Liver (tissue), 9 donors: Measurements from ENCODE around the gene MYO15B. TPM values are rescaled to one million over a fixed set of nuclear protein-coding genes. Genes with fewer than 3 reads are reported as not detected.

ENCODE experiments used
- DNase-seq: peaks from one replicate; pipeline ENCODE4 v3.0.0-alpha.2; 2017; ENCODE audit warnings: low spot score
- H3K27ac ChIP-seq, 2 donors: one replicate each; pipeline ENCODE4 v1.7.0; 2013; ENCODE audit warnings: inconsistent platforms in 2 of 2, low read length in 2 of 2, control low read depth in 1 of 2, low read depth in 1 of 2, mild to moderate bottlenecking in 1 of 2
- H3K27me3 ChIP-seq, 4 donors: one replicate each; pipeline versions ENCODE4 v1.6.1 to v1.7.0; 2013; ENCODE audit warnings: low read length in 3 of 4, inconsistent platforms in 1 of 4, mild to moderate bottlenecking in 1 of 4, moderate library complexity in 1 of 4; ENCODE audit not compliant: control insufficient read depth in 4 of 4, insufficient read depth in 4 of 4
- H3K36me3 ChIP-seq, 4 donors: one replicate each; pipeline versions ENCODE4 v1.6.1 to v1.7.0; 2013; ENCODE audit warnings: low read length in 3 of 4, mild to moderate bottlenecking in 3 of 4, low read depth in 1 of 4, moderate library complexity in 1 of 4; ENCODE audit not compliant: control insufficient read depth in 4 of 4, insufficient read depth in 3 of 4
- H3K4me1 ChIP-seq, 4 donors: one replicate each; pipeline versions ENCODE4 v1.6.1 to v1.7.0; 2013; ENCODE audit warnings: low read length in 3 of 4, mild to moderate bottlenecking in 3 of 4, moderate library complexity in 1 of 4; ENCODE audit not compliant: control insufficient read depth in 4 of 4, insufficient read depth in 4 of 4
- H3K4me3 ChIP-seq, 3 donors: one replicate each; pipeline versions ENCODE4 v1.6.1 to v1.7.0; 2013; ENCODE audit warnings: low read length in 3 of 3, control low read depth in 1 of 3, low read depth in 1 of 3, mild to moderate bottlenecking in 1 of 3
- H3K9ac ChIP-seq, 2 donors: one replicate each; pipeline ENCODE4 v1.7.0; 2013; ENCODE audit warnings: low read length in 2 of 2, mild to moderate bottlenecking in 2 of 2, moderate library complexity in 2 of 2, control low read depth in 1 of 2, low read depth in 1 of 2
- H3K9me3 ChIP-seq, 4 donors: one replicate each; pipeline versions ENCODE4 v1.6.1 to v1.7.0; 2013; ENCODE audit warnings: low read length in 3 of 4; ENCODE audit not compliant: control insufficient read depth in 4 of 4
- ATF3 ChIP-seq: IDR thresholded peaks from 2 replicates; pipeline ENCODE4 v1.6.1; 2016; ENCODE audit warnings: antibody characterized with exemption
- CTCF ChIP-seq: fragments of 150-350 bp; IDR thresholded peaks from 2 replicates; pipeline ENCODE4 v1.5.1; 2017; ENCODE audit warnings: improper control_type of control experiment, low read depth, low read length; ENCODE audit not compliant: missing input control
- EGR1 ChIP-seq, 2 donors: IDR thresholded peaks; 2 replicates each; pipeline ENCODE4 v1.6.1; 2016 to 2018; ENCODE audit warnings: antibody characterized with exemption in 2 of 2, low read depth in 2 of 2
- FOXA2 ChIP-seq: IDR thresholded peaks from 2 replicates; pipeline ENCODE4 v1.6.1; 2016; ENCODE audit warnings: antibody characterized with exemption
- GABPA ChIP-seq, 2 donors: IDR thresholded peaks in 1 of 2; conservative IDR thresholded peaks in 1 of 2; 2 replicates each; pipeline ENCODE4 v1.6.1; 2016; ENCODE audit warnings: antibody characterized with exemption in 2 of 2, mild to moderate bottlenecking in 1 of 2, moderate library complexity in 1 of 2
- HNF4A ChIP-seq, 2 donors: conservative IDR thresholded peaks; 2 replicates each; pipeline ENCODE4 v1.6.1; 2016; ENCODE audit warnings: antibody characterized with exemption in 2 of 2, mild to moderate bottlenecking in 2 of 2
- HNF4G ChIP-seq: IDR thresholded peaks from 2 replicates; pipeline ENCODE4 v1.6.1; 2016; ENCODE audit warnings: antibody characterized with exemption
- JUND ChIP-seq, 2 donors: IDR thresholded peaks; 2 replicates each; pipeline ENCODE4 v1.6.1; 2016; ENCODE audit warnings: antibody characterized with exemption in 2 of 2
- MAX ChIP-seq: IDR thresholded peaks from 2 replicates; pipeline ENCODE4 v1.6.1; 2016; ENCODE audit warnings: antibody characterized with exemption
- RAD21 ChIP-seq, 2 donors: IDR thresholded peaks; 2 replicates each; pipeline ENCODE4 v1.6.1; 2016; ENCODE audit warnings: antibody characterized with exemption in 2 of 2, mild to moderate bottlenecking in 2 of 2
- RXRA ChIP-seq, 2 donors: IDR thresholded peaks; 2 replicates each; pipeline ENCODE4 v1.6.1; 2017 to 2018; ENCODE audit warnings: antibody characterized with exemption in 2 of 2, mild to moderate bottlenecking in 1 of 2
- SP1 ChIP-seq: IDR thresholded peaks from 2 replicates; pipeline ENCODE4 v1.6.1; 2018; ENCODE audit warnings: antibody characterized with exemption, mild to moderate bottlenecking
- TAF1 ChIP-seq: conservative IDR thresholded peaks from 2 replicates; pipeline ENCODE4 v1.6.1; 2016; ENCODE audit warnings: antibody characterized with exemption, mild to moderate bottlenecking
- YY1 ChIP-seq: IDR thresholded peaks from 2 replicates; pipeline ENCODE4 v1.6.1; 2016; ENCODE audit warnings: antibody characterized with exemption, mild to moderate bottlenecking
- ZBTB33 ChIP-seq: IDR thresholded peaks from 2 replicates; pipeline ENCODE4 v1.6.1; 2016; ENCODE audit warnings: antibody characterized with exemption
- WGBS: extraction: QIAGEN DNeasy Blood & Tissue Kit; methylation state at CpG from one replicate; pipeline ENCODE4 v1.1.7; 2013; 5-methylcytosine and 5-hydroxymethylcytosine counted together
- polyA plus RNA-seq, 2 donors: library from polyadenylated mRNA; stranded (reverse) in 1 of 2; unstranded in 1 of 2; fragments of 200-250 nt in 1 of 2; fragments of >200 nt in 1 of 2; fragmentation: Nextera tagmentation in 1 of 2; extraction: Ambion mirVana in 1 of 2; gene quantifications; one replicate each; pipeline versions ENCODE4 v1.2.1 to v1.2.3, GENCODE V29; 2013 to 2015
- total RNA-seq, 2 donors: library from RNA; depleted of rRNA; stranded (reverse); fragments of >200 nt; gene quantifications; one replicate each; pipeline ENCODE4 v1.2.3, GENCODE V29; 2014
- TF ChIP-seq, protein P1 (sequence below): IDR thresholded peaks from 2 replicates; pipeline ENCODE4 v1.6.1; 2016; ENCODE audit warnings: antibody characterized with exemption, mild to moderate bottlenecking
- donor health status: healthy.
- donor health status: healthy.
- donor health status: healthy.
- donor health status: healthy.
- donor health status: healthy.

Gene MYO15B
- total and polyA plus RNA-seq, 4 donors: 13.3 to 34.4 (median 18.0) TPM

- no peak overlapping the region for H3K9ac ChIP-seq
- peak overlapping the region; percentile 86 to 91 for H3K27ac ChIP-seq
- peaks cover 1 to 11% (median 10%) of the 10 kb centered on the region in 4 donors for H3K36me3 ChIP-seq
- WGBS: 48% methylated on average over 36 of the region's 38 CpGs
- H3K4me1 ChIP-seq: peaks cover 20 to 55% (median 52%) of the 10 kb centered on the region in 4 donors
- no peak overlapping the region for H3K4me3 ChIP-seq
- peak in 1 of 2 donors; percentile 3 for TF ChIP-seq JUND (IDR thresholded peaks at IDR 0.05)
- TF ChIP-seq TAF1: no peak
- peak; percentile 29 for DNase-seq
- no peaks in the 10 kb centered on the region for H3K27me3 ChIP-seq
- H3K9me3 ChIP-seq: no peaks in the 10 kb centered on the region
Measured at GRCh38 chr17:75558666-75559530, 28.7 kb upstream of the MYO15B start.

GRCh38 chr17:75559958-75560533 is 27.6 kb upstream of the MYO15B start:
- H3K36me3 ChIP-seq: peaks cover 1 to 23% (median 13%) of the 10 kb centered on the region in 4 donors
- TF ChIP-seq HNF4A (conservative IDR thresholded peaks at IDR 0.05): peak in 1 of 2 donors; percentile 61
- no peak for TF ChIP-seq JUND (IDR thresholded peaks at IDR 0.05)
- TF ChIP-seq GABPA (IDR thresholded peaks at IDR 0.05 in 1 of 2, conservative IDR thresholded peaks at IDR 0.05 in 1 of 2): no peak
- TF ChIP-seq SP1: no peak
- peak in 1 of 2 donors; percentile 67 for TF ChIP-seq RXRA (IDR thresholded peaks at IDR 0.05)
- no peak overlapping the region for H3K9ac ChIP-seq
- peaks cover 20 to 55% (median 52%) of the 10 kb centered on the region in 4 donors for H3K4me1 ChIP-seq
- peak overlapping the region in 1 of 2 donors; percentile 43 for H3K27ac ChIP-seq
- WGBS: 80% methylated on average over 9 of the region's 9 CpGs
- DNase-seq: peak; percentile 32
- no peak overlapping the region for H3K4me3 ChIP-seq
- no peaks in the 10 kb centered on the region for H3K9me3 ChIP-seq
- no peaks in the 10 kb centered on the region for H3K27me3 ChIP-seq

- Histone ChIP-seq H3K9ac (no peak overlapping the region), H3K27ac (no peak overlapping the region), H3K27me3 (no peaks in the 10 kb centered on the region), H3K4me1 (peaks cover 18 to 44% (median 38%) of the 10 kb centered on the region in 4 donors), H3K4me3 (no peak overlapping the region), H3K36me3 (peaks cover 3 to 41% (median 25%) of the 10 kb centered on the region in 4 donors), H3K9me3 (no peaks in the 10 kb centered on the region)
- 51% methylated on average over 5 of the region's 5 CpGs for whole genome bisulfite sequencing
- no peak for DNase-seq
- TF ChIP-seq ZBTB33 (no peak), EGR1 (IDR thresholded peaks at IDR 0.05; ENCODE audit: low read depth in 2 of 2) (peak in 1 of 2 donors; percentile 50), ATF3 (no peak), TAF1 (no peak), SP1 (peak; percentile 73), GABPA (IDR thresholded peaks at IDR 0.05 in 1 of 2, conservative IDR thresholded peaks at IDR 0.05 in 1 of 2) (no peak), JUND (IDR thresholded peaks at IDR 0.05) (peak in 1 of 2 donors; percentile 71), HNF4A (conservative IDR thresholded peaks at IDR 0.05) (peak; percentile 85 to 90), YY1 (peak; percentile 41), CTCF (no peak), RAD21 (IDR thresholded peaks at IDR 0.05) (peak; percentile 41 to 55), MAX (no peak), HNF4G (peak; percentile 45), FOXA2 (peak; percentile 48), RXRA (IDR thresholded peaks at IDR 0.05) (peak; percentile 81 to 94)
- TF ChIP-seq, protein P1, sequence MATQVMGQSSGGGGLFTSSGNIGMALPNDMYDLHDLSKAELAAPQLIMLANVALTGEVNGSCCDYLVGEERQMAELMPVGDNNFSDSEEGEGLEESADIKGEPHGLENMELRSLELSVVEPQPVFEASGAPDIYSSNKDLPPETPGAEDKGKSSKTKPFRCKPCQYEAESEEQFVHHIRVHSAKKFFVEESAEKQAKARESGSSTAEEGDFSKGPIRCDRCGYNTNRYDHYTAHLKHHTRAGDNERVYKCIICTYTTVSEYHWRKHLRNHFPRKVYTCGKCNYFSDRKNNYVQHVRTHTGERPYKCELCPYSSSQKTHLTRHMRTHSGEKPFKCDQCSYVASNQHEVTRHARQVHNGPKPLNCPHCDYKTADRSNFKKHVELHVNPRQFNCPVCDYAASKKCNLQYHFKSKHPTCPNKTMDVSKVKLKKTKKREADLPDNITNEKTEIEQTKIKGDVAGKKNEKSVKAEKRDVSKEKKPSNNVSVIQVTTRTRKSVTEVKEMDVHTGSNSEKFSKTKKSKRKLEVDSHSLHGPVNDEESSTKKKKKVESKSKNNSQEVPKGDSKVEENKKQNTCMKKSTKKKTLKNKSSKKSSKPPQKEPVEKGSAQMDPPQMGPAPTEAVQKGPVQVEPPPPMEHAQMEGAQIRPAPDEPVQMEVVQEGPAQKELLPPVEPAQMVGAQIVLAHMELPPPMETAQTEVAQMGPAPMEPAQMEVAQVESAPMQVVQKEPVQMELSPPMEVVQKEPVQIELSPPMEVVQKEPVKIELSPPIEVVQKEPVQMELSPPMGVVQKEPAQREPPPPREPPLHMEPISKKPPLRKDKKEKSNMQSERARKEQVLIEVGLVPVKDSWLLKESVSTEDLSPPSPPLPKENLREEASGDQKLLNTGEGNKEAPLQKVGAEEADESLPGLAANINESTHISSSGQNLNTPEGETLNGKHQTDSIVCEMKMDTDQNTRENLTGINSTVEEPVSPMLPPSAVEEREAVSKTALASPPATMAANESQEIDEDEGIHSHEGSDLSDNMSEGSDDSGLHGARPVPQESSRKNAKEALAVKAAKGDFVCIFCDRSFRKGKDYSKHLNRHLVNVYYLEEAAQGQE: peak; percentile 64
Measured at GRCh38 chr17:75561927-75562603, 25.5 kb upstream of the MYO15B start.
